ENCODE data around the gene NDOR1. TPM values are rescaled to one million over a fixed set of nuclear protein-coding genes. Genes with fewer than 3 reads are reported as not detected.
"Not testable (repeated sequence)": the region's sequence is repeated elsewhere in the genome, so short reads cannot be mapped to it uniquely, and the experiment has no call there.

Gene NDOR1
- total RNA-seq, 4 donors from 2014 or later, result 5.6 to 6.6 (median 6.1) TPM

- no peak for TF ChIP-seq CTCF (IDR thresholded peaks at IDR 0.05)
- DNase-seq (ENCODE audit: low spot score) (no peak), ATAC-seq (ENCODE audit: low FRiP score) (no peak)
Observed at GRCh38 chr9:137256362-137256761, 50.9 kb downstream of the NDOR1 start.

- no peak for TF ChIP-seq CTCF (IDR thresholded peaks at IDR 0.05)
- ATAC-seq (ENCODE audit: low FRiP score) (no peak), DNase-seq (ENCODE audit: low spot score) (no peak)
Observed at GRCh38 chr9:137256856-137257255, 51.4 kb downstream of the NDOR1 start.

- DNase-seq (ENCODE audit: low spot score); ATAC-seq (ENCODE audit: low FRiP score): not testable (repeated sequence)
Observed at GRCh38 chr9:137262173-137262908, 56.8 kb downstream of the NDOR1 start.

GRCh38 chr9:137262909-137263285, 57.4 kb downstream of the NDOR1 start:
- DNase-seq (ENCODE audit: low spot score) (no peak), ATAC-seq (ENCODE audit: low FRiP score) (no peak)
- no peak for TF ChIP-seq CTCF (IDR thresholded peaks at IDR 0.05)

- ATAC-seq (ENCODE audit: low FRiP score), result no peak
- no peak for DNase-seq (ENCODE audit: low spot score)
- TF ChIP-seq CTCF (IDR thresholded peaks at IDR 0.05), result no peak
Observed at GRCh38 chr9:137263506-137263905, 58.0 kb downstream of the NDOR1 start.

- TF ChIP-seq CTCF (IDR thresholded peaks at IDR 0.05), result no peak
- no peak for ATAC-seq (ENCODE audit: low FRiP score)
- no peak for DNase-seq (ENCODE audit: low spot score)
Observed at GRCh38 chr9:137264067-137264466, 58.6 kb downstream of the NDOR1 start.

- TF ChIP-seq CTCF (IDR thresholded peaks at IDR 0.05), result no peak
- ATAC-seq (ENCODE audit: low FRiP score) (no peak), DNase-seq (ENCODE audit: low spot score) (no peak)
Observed at GRCh38 chr9:137265496-137266161, 60.1 kb downstream of the NDOR1 start.
